Globus pallidus (tissue), 1 donor: Measurements from ENCODE around the gene HSD17B8.

Experiments used
- DNase-seq: peaks from one replicate; pipeline ENCODE4 v3.0.0-alpha.2; 2015; ENCODE audit warnings: low spot score

The HSD17B8 gene

DNA sequence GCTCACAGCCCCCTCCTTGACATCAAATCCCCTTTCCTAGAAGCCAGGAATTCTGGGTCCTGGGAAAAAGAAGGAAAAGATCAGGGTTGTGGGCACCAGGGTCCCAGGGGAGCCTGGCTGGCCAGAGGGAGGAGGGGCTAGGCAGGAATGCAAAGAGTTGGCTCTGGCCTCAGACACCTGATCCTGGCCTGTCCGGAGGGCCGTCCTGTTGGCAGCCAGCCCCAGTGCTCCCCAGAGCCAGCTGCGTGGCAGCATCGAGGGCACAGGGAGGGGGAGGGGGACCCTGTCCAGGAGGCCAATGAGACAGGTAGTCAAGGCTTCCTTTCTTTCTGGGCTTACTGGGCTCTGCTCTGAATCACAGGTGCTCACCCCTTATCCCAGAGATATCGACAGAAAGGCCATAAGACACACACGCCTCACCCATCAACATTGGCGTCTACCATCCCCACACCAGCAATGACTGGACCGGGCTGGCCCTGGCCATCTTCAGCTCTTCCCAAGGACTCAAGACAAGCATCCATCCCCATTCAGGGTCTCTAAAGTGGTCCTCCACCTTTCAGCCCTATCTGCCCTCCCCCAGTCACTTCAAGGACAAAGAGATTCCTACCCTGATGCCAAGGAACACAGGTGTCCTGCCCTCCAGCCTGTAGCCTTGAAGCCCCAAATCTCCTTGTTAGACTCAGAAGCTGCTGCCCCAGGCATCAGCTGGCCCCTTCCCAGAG, 12.9 kb upstream of the HSD17B8 start:
- no peak for DNase-seq

- DNase-seq, result no peak
These were observed 12.3 kb upstream of the HSD17B8 start, which contains the start of gene COL11A2 for GRCh38 chr6:33192105-33192646. TSS of gene COL11A2 (minus strand) at chr6:33192467. CDS start at chr6:33192240, 227 bp downstream.

GRCh38 chr6:33192671-33193602, 11.5 kb upstream of the HSD17B8 start:
- DNase-seq, result peak; percentile 85

DNA sequence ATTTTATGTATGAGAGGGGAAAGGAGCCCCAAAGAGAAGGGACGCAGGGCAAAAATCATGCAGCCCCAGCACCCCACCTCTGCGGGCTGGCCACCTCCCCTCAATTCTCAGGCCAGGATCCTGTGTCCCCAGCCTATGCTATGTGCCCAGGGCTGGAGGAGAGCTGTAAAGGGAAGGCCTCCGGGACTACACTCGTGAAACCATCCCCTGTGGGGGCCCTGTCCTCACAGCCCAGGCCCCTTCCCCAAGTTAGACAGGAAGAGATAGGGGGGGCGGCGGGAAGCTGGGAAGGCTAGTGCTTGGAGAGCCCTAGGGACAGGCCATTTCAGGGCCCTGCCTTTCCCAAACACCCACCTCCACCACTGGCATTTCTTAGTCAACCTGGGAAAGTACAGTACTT, 10.8 kb upstream of the HSD17B8 start:
- DNase-seq, result no peak

DNA sequence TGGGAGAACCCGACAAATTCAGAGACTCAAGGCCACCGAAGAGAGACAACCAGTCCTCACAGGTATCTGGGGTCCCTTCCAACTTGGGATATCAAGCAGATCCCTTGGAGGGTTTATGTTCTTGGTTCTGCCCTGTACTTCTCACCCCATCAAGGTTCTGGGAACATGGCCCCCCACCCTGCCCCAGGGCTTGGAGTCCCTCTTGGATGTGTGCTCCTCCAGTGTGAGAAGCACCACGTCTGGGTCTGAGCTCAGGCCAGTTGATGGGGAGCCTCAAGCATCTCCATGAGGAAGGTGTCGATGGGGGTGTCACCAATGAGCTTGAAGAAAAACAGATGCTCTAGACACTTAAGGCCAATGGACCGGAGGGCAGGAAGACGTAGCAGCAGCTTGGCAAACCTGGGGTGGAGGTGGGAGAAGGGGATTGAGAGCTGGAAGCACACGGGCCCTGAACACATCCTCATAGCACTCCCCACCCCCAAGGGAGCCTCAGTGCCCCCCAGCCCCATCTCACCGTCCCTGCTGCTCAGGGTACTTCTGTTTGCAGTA, 9.9 kb upstream of the HSD17B8 start:
- no peak for DNase-seq

DNA sequence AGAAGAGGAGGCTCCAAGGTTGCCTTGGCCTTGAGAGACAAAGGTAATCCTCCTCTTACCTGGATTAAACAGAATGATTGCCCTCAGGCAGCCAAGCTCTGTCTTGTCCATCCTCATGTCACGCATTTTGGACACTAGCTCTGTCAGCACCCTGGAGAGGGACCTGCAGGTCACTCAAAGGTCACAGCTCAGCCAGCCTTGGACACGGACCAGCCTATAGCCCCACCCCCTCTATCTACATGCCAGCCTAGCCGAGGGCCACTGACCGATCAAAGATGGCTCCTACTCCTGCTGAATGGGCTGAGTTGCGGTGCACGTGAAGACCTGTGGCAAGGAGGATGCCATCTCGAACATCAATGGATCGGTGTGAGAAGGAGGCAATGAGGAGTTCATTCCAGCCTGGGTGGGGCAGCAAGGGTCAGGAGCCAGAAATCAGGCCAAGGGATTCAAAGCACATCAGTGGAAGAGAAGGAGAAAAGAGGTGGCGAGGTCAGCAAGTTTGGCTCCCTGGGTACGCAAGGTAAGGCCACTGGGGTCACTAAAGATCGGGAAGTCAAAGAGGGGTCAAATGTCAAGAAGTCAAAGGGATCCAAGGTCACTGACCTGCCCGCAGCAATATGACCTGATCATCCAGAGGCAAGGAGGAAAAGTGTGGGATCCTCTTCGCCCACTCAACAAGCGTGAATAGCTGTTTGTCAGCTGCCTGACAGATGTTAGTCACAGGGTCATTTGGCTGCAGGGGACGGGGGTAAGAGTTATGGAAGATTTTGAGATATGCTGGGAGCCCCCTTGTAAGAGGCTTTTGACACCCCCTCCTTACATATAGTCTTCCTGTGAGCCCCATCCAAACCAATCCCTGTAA, 8.9 kb upstream of the HSD17B8 start:
- DNase-seq, result no peak

DNA sequence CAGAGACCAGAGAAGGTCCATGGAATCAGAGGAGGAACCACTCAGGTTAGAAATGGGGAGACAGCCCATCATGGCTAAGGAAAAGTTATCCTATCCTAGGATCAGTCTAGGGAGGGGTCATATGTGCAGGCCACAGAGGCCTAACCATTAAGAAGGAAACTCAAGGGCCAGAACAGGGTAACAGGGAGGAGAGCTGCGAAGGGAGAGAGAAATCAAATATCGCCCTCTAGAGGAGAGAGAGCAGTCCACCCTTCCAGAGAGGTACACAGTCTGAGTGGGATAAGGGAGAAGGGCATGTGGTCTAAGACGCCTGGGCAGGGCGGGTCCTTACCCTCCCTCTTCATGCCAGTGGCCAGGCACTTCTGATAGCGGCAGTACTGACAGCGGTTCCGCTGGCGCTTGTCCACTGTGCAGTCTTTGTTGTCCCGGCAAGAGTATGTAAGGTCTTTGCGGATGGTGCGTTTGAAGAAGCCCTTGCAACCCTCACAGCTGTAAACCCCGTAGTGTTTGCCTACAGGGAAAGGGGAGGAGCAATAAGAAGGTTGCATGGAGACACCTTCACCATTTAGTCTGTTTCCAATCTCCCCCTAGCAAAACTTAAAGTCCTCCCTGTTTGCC, 6.9 kb upstream of the HSD17B8 start:
- peak; percentile 78 for DNase-seq

DNA sequence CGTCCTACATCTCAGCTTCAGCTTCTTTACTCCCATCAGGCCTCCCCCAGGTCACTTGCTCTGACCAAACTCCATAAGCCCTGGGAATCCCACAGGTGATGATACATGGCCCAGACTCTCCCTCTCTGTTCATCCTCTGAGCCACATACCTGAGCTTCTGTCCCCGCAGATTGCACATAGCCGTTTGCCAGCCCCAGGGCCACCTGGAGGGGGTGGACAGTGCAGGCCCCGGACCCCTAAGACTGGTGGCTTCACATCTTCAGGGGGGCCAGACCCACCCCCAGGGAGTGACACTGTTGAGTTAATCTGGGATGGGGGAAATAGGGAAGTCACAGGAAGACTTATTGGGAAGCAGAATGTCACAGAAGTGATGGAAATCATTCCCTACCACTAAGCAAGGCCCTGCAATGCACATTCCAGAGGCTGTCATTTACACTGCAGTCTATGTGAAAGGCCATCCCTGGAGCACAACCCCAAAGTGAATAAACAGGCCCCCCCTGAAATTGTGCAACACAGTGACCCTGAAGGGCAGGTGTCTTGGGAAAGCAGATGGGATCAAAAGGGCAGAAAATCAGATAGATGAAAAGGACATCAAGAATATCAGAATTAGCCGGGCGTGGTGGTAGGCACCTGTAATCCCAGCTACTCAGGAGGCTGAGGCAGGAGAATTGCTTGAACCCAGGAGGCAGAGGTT, 6.1 kb upstream of the HSD17B8 start:
- DNase-seq, result no peak

- DNase-seq, result no peak
These were observed 5.5 kb upstream of the HSD17B8 start for GRCh38 chr6:33198853-33199436.

DNA sequence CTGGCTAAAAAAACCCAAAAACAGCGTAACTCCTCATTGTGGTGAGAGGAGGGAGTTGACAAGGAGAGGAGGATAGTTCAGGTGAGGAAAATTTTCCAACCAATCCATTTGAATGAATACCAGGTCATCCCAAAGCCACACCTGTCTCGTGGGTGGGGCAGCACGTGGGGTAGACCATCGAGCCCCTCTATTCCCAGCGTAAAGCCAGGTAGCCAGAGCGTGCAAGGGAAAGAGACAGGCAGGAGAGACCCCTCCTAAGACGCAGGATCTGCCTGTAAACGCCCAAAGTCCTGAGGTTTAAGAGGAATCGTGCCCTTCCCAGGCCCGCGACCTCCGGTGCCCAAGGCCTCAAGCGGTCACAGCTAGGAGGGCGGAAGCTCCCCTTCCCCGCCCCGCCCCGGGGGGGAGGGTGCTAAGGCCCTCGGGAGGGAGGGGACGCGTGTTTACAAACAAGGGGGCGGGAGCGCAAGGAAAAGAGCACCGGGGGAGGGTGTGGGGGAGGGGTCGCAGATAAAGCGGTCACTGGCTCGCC, 4.7 kb upstream of the HSD17B8 start:
- peak; percentile 72 for DNase-seq

DNA sequence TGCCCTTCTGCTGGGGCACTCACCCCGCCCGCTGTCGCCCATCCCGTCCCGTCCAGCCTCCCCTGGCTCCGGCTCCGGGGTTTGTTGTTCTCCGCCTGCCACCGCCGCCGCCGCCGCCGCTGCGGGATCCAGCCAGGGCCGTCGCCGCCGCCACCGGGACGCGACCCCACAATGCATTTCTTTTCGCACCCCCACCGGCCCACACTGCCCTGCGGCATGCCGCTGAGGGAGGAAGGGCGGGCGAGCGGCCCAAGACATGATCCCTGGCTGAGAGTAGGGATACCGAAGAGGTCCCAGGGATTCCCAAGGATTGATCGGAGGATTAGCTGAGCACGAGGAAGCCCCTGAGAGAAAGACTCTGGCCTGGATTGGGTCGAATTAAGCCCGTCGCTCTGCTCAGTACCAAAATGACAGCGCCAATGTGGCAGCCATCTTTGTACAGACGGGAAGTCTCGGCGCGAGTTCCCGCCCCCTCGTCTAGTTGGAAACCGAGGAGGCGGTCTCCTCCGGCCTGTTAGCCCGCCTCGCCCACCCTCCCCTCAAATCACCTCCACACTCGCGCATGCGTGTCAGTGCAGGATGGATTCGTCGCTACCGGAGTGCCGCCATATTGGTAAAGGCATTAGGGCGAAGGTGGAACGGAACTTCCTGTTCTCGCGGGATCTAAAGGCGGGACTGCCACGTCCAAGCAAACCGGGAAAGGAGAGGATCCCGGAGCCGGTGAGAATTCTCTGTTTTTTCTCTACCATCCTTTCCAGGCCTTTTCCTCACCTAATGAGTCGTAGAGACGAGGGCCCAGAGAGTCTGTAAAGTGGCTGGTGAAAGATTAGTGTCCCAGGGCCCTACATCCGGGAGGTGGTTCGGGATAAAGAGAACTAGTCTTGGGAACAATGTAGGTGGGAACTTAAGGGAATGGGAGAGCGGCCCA, 4.0 kb upstream of the HSD17B8 start, which contains the start of the genes RXRB and SLC39A7:
RXRB (minus strand) TSS at position 447 of the 928 bp plus-strand sequence; CDS start at position 258, 189 bp downstream.
SLC39A7 (plus strand) TSS at position 649 of the 928 bp plus-strand sequence. CDS start 379 bp downstream, outside the sequence.
- peak; percentile 99 for DNase-seq

DNA sequence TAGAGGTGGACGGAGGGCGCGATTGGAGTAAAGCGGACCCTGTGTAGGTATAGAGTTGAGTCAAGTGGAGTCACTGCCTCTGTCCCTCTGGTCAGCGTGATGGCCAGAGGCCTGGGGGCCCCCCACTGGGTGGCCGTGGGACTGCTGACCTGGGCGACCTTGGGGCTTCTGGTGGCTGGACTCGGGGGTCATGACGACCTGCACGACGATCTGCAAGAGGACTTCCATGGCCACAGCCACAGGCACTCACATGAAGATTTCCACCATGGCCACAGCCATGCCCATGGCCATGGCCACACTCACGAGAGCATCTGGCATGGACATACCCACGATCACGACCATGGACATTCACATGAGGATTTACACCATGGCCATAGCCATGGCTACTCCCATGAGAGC, 3.3 kb upstream of the HSD17B8 start:
- no peak for DNase-seq

DNA sequence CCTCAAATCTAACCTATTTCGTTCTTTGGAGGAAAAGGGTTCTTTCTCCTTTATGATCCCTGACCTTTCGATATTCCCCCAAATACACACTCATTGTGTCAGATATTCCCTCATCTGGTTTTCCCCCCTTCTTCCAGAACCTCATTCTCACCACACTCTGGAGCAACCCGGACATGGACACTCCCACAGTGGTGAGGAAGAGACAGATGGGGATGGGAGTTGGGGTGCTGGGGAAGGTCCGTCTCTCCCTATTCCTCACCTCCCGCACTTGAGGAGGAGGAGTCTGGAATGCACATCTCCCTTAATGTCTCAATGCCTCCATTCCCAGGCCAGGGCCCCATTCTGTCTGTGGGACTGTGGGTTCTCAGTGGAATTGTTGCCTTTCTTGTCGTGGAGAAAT, 2.5 kb upstream of the HSD17B8 start:
- DNase-seq, result no peak

GRCh38 chr6:33202799-33203198, 1.7 kb upstream of the HSD17B8 start:
- no peak for DNase-seq

DNA sequence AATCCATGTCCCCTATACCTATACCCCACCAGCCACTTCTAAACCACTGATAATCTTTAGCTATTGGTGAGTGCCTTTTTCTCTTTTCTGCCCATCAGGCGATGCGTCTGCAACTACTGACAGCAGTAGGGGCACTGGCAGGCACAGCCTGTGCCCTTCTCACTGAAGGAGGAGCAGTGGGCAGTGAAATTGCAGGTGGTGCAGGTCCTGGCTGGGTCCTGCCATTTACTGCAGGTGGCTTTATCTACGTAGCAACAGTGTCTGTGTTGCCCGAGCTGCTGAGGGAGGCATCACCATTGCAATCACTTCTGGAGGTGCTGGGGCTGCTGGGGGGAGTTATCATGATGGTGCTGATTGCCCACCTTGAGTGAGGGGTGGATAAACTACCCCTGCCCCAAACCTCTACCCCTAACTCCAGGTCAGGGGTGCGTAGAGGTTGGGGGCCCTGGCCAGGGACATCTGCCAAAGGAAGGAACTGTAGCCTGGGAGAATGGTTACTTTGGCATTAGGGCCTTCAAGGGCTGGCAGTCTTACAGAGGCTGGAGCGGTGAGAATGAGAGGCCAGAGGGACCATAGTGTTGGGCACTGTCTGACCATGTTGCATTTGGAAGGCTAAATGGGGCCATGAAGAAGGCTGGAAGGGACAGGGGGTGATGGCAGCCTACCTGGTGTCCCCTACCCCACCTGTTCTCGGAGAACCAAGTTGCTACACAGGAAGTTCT, 851 bp upstream of the HSD17B8 start:
- no peak for DNase-seq

- no peak for DNase-seq
These were observed 365 bp upstream of the HSD17B8 start for GRCh38 chr6:33204165-33204414.

DNA sequence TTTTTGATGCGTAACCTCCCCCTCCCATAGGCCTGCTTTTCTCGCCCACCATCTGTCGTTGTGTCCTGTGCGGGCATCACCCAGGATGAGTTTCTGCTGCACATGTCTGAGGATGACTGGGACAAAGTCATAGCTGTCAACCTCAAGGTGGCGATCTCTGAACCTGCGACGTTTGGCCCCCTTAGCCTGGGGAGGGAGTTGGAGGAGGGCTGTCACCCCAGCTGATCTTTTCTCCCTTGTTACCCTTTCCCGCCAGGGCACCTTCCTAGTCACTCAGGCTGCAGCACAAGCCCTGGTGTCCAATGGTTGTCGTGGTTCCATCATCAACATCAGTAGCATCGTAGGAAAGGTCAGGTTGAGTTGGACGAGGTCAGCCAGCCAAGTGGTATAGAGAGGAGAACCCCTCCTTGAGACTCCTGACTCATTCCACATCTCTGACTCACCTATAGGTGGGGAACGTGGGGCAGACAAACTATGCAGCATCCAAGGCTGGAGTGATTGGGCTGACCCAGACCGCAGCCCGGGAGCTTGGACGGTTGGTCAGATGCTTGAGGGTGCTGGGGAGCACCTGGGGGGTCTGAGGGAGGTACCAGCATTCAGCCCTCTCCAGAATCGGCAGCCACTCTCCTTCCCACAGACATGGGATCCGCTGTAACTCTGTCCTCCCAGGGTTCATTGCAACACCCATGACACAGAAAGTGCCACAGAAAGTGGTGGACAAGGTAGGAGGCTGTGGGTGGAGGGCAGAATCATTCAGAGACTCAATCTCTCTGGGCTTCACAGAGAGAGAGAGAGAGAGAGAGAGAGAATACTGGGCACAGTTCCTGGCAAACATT, 954 bp downstream of the HSD17B8 start:
- no peak for DNase-seq
